Measurements from ENCODE around the gene TLNRD1.
A peak's percentile ranks its signal among the peaks of the same experiment; 100 is the strongest.

The TLNRD1 gene

DNA sequence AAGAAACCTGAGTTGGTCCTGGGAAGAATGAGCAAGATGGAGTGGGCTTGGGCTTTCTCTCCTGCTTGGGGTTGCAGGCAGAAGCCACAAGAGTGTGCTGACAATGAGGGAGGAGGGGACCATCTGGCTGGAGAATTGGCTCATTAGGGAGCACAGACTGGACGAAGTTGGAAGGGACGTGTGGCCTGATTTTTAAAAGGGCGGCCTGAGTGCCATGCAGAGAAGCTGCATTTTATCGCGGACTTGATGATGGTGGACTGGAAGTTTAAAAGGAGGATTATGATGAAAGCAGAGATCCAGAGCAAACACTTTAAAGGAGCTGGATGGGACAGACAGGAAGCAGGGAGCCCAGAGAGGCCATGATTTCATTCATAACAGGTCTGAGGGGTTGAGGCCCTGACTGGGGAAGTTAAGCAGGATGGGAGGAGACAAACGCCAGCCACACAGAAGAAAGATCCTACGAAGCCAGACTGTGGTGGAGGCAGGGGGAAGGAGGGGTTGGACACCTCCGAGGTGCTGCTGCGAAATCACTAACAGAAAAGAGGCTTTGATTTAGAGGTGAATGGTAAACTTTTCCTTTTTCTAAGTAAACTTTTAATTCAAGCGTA, 23.6 kb downstream of the TLNRD1 start:
- peaks cover 30% of the 10 kb centered on the region for H3K4me1 Mint-ChIP-seq (ENCODE audit: low read depth)
- peak overlapping the region; percentile 49 for H3K4me3 Mint-ChIP-seq
- H3K27ac Mint-ChIP-seq = peak overlapping the region; percentile 79
- H3K9me3 Mint-ChIP-seq = peaks cover under 1% of the 10 kb centered on the region
- no peaks in the 10 kb centered on the region for H3K27me3 Mint-ChIP-seq (ENCODE audit: low read depth)
- peaks cover 4% of the 10 kb centered on the region for H3K36me3 Mint-ChIP-seq (ENCODE audit: low read depth)

DNA sequence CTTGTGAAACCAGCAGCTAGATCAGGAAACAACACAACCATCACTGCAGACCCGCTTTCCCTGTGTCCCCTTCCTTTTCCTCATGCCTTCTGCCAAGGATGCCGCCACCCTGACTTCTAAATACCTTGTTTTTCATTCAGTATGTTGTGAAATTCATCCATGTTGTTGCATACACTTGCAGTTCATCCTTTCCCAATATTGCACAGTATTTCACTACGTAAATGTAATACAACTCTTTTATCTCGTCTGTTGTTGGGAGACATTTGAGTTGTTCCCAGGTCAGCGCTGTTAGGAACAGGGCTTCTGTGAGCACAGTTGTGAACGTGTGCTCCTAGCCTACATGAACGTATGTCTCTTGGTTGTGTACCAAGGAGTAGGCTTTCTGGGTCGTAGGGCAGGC, 24.2 kb downstream of the TLNRD1 start:
- peaks cover 8% of the 10 kb centered on the region for H3K36me3 Mint-ChIP-seq (ENCODE audit: low read depth)
- peaks cover 34% of the 10 kb centered on the region for H3K4me1 Mint-ChIP-seq (ENCODE audit: low read depth)
- H3K27ac Mint-ChIP-seq = no peak overlapping the region
- no peaks in the 10 kb centered on the region for H3K27me3 Mint-ChIP-seq (ENCODE audit: low read depth)
- no peak overlapping the region for H3K4me3 Mint-ChIP-seq
- peaks cover 6% of the 10 kb centered on the region for H3K9me3 Mint-ChIP-seq

- Mint-ChIP-seq H3K4me1 (ENCODE audit: low read depth) (peaks cover 37% of the 10 kb centered on the region), H3K4me3 (no peak overlapping the region), H3K36me3 (ENCODE audit: low read depth) (peaks cover 11% of the 10 kb centered on the region), H3K9me3 (peaks cover 11% of the 10 kb centered on the region), H3K27me3 (ENCODE audit: low read depth) (no peaks in the 10 kb centered on the region), H3K27ac (no peak overlapping the region)
Measured at GRCh38 chr15:81025721-81026370, 25.1 kb downstream of the TLNRD1 start.

- Mint-ChIP-seq H3K4me3 (no peak overlapping the region), H3K36me3 (ENCODE audit: low read depth) (peaks cover 11% of the 10 kb centered on the region), H3K27ac (no peak overlapping the region), H3K9me3 (peaks cover 15% of the 10 kb centered on the region), H3K4me1 (ENCODE audit: low read depth) (peaks cover 37% of the 10 kb centered on the region), H3K27me3 (ENCODE audit: low read depth) (no peaks in the 10 kb centered on the region)
Measured at GRCh38 chr15:81026836-81027599, 26.3 kb downstream of the TLNRD1 start.

DNA sequence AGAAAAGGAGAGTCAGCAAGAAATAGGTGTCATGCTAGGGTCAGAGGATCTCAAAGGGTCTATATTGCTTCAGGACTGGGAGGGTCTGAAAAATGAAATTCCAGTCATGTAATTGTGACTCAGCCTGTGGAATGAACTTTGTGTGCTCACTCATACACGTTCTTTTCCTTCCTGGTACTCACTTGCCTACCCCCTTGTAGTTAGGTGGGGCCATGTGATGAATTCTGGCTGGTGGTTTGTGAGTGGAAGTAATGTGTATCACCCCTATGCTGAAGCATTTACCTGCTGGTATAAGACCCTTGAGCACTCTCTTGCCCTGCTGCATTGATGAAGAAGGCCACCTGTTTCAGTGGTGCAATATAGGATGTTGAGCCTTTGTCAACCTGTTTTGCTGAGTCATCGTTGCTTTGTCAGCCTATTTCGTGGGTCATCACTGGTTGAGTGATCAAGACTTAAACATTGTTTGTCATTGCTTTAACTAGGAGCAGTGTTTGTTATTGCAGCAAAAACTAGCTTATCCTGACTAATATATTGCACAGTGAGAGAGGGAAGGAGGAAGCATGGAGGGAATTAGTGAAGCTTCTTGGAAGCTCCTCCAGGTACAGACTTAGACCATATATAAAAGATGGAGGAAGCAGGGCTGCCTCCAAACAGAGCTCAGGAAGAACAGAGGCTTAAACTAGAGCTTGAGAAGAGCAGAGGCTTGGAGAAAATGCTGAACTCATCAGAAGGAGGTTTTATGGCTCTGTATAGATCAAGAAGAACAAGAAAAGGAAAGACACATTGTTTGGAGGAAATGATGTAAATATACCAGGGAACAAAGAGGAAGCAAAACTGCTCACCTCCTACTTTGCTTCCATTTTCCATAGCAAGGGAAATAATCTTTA, 28.9 kb downstream of the TLNRD1 start:
- Mint-ChIP-seq H3K4me3 (no peak overlapping the region), H3K4me1 (ENCODE audit: low read depth) (peaks cover 22% of the 10 kb centered on the region)

GRCh38 chr15:81030301-81030750, 29.6 kb downstream of the TLNRD1 start:
- Mint-ChIP-seq H3K36me3 (ENCODE audit: low read depth) (peaks cover 11% of the 10 kb centered on the region), H3K27ac (no peak overlapping the region), H3K9me3 (peaks cover 15% of the 10 kb centered on the region), H3K4me3 (no peak overlapping the region), H3K27me3 (ENCODE audit: low read depth) (no peaks in the 10 kb centered on the region), H3K4me1 (ENCODE audit: low read depth) (peaks cover 18% of the 10 kb centered on the region)

More for the DNA sequence above, 28.9 kb downstream of the TLNRD1 start:
- no peak overlapping the region for H3K27ac Mint-ChIP-seq
- no peaks in the 10 kb centered on the region for H3K27me3 Mint-ChIP-seq (ENCODE audit: low read depth)
- H3K9me3 Mint-ChIP-seq = peaks cover 15% of the 10 kb centered on the region
- H3K36me3 Mint-ChIP-seq (ENCODE audit: low read depth) = peaks cover 11% of the 10 kb centered on the region

DNA sequence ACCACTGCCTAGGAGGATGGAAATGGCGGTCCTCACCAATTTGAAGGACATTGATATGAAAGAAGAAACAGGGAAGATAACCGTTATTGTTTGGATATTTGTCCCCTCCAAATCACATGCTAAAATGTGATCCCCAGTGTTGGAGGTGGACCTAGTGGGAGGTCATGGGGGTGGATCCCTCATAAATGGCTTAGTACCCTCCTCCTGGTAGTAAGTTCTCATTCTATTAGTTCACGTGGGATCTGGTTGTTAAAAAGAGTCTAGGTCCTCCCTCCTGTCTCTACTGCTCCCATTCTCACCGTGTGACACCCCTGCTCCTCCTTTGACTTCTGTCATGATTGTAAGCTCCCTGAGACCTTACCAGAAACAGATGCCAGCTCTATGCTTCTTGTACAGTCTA, 30.5 kb downstream of the TLNRD1 start:
- peaks cover 16% of the 10 kb centered on the region for H3K4me1 Mint-ChIP-seq (ENCODE audit: low read depth)
- H3K27me3 Mint-ChIP-seq (ENCODE audit: low read depth) = no peaks in the 10 kb centered on the region
- peaks cover 11% of the 10 kb centered on the region for H3K36me3 Mint-ChIP-seq (ENCODE audit: low read depth)
- no peak overlapping the region for H3K4me3 Mint-ChIP-seq
- H3K9me3 Mint-ChIP-seq = peaks cover 15% of the 10 kb centered on the region
- H3K27ac Mint-ChIP-seq = no peak overlapping the region

DNA sequence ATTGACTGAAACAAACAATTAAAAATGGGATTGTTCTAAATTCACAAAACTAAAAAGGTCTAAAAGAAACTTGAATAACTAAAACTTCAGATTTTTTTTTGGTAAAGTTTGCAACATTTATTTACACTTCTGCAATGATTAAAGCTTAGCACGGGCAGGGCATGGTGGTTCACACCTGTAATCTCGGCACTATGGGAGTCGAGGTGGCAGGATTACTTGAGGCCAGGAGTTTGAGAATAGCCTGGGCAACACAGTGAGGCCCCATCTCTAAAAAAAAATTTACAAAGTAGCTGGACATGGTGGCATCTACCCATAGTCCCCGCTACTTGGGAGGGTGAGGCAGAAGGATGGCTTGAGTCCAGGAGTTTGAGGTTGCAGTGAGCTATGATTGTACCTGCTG, 31.6 kb downstream of the TLNRD1 start:
- Mint-ChIP-seq H3K36me3 (ENCODE audit: low read depth) (peaks cover 11% of the 10 kb centered on the region), H3K4me1 (ENCODE audit: low read depth) (peaks cover 8% of the 10 kb centered on the region), H3K27me3 (ENCODE audit: low read depth) (no peaks in the 10 kb centered on the region), H3K9me3 (peaks cover 15% of the 10 kb centered on the region), H3K27ac (no peak overlapping the region), H3K4me3 (no peak overlapping the region)

GRCh38 chr15:81032818-81033217, 32.1 kb downstream of the TLNRD1 start:
- Mint-ChIP-seq H3K27me3 (ENCODE audit: low read depth) (no peaks in the 10 kb centered on the region), H3K9me3 (peaks cover 15% of the 10 kb centered on the region), H3K4me1 (ENCODE audit: low read depth) (peaks cover 8% of the 10 kb centered on the region), H3K36me3 (ENCODE audit: low read depth) (peaks cover 11% of the 10 kb centered on the region), H3K4me3 (no peak overlapping the region), H3K27ac (no peak overlapping the region)

- Mint-ChIP-seq H3K4me1 (ENCODE audit: low read depth) (peaks cover 11% of the 10 kb centered on the region), H3K4me3 (no peak overlapping the region), H3K27me3 (ENCODE audit: low read depth) (no peaks in the 10 kb centered on the region), H3K9me3 (peaks cover 15% of the 10 kb centered on the region), H3K36me3 (ENCODE audit: low read depth) (peaks cover 9% of the 10 kb centered on the region), H3K27ac (no peak overlapping the region)
Measured at GRCh38 chr15:81033508-81033907, 32.8 kb downstream of the TLNRD1 start.

GRCh38 chr15:81037952-81038743, 37.4 kb downstream of the TLNRD1 start:
- Mint-ChIP-seq H3K9me3 (no peaks in the 10 kb centered on the region), H3K4me3 (no peak overlapping the region), H3K27ac (no peak overlapping the region), H3K4me1 (ENCODE audit: low read depth) (peaks cover 17% of the 10 kb centered on the region), H3K36me3 (ENCODE audit: low read depth) (peaks cover 2% of the 10 kb centered on the region), H3K27me3 (ENCODE audit: low read depth) (no peaks in the 10 kb centered on the region)

DNA sequence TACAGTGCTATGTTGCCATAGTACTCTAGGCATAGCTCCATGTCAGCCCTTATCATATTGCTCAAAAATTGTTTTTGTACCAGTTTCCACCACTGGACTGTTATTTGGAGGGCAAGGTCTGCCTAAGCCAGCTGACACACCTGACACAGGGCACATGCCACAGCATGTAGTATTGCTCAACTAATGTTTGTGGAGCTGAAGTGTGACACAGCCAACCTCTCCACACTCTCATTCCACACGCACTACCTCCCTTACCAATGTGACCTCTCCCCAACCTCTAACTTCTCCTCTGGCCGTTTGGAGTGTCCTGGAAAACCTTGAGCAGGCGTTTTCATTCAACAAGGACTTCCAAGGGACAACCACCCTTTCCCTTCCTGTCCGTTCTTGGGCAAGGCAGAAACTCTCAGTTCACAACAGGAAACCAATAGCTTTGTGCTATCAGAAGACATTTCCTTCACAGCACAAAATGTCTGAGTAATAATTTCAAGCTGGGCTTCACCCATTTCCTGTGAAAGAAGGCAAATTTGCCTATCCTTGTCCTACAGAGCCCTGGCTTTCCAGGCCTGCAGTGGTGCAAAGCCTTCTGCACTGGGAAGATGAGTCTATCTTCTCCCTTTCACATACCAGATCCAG, 38.4 kb downstream of the TLNRD1 start:
- H3K9me3 Mint-ChIP-seq = no peaks in the 10 kb centered on the region
- H3K4me1 Mint-ChIP-seq (ENCODE audit: low read depth) = peaks cover 25% of the 10 kb centered on the region
- no peaks in the 10 kb centered on the region for H3K27me3 Mint-ChIP-seq (ENCODE audit: low read depth)
- no peak overlapping the region for H3K4me3 Mint-ChIP-seq
- H3K36me3 Mint-ChIP-seq (ENCODE audit: low read depth) = peaks cover 2% of the 10 kb centered on the region
- H3K27ac Mint-ChIP-seq = peak overlapping the region; percentile 89

- Mint-ChIP-seq H3K4me1 (ENCODE audit: low read depth) (peaks cover 25% of the 10 kb centered on the region), H3K4me3 (no peak overlapping the region), H3K36me3 (ENCODE audit: low read depth) (peaks cover 3% of the 10 kb centered on the region), H3K9me3 (peaks cover 2% of the 10 kb centered on the region), H3K27me3 (ENCODE audit: low read depth) (no peaks in the 10 kb centered on the region), H3K27ac (no peak overlapping the region)
Measured at GRCh38 chr15:81040757-81041156, 40.0 kb downstream of the TLNRD1 start.
